Neutrophil (primary cell): ENCODE data around the gene UBE2L6.

ENCODE experiments used
- H3K27ac ChIP-seq: fragments of 200-600 bp; sonication (generic); 2 replicates; pipeline ENCODE4 v1.5.1; 2016; ENCODE audit warnings: mild to moderate bottlenecking, moderate library complexity
- H3K27me3 ChIP-seq: fragments of 200-600 bp; sonication (generic); 2 replicates; pipeline ENCODE4 v1.6.0; 2016; ENCODE audit warnings: mild to moderate bottlenecking
- H3K36me3 ChIP-seq: fragments of 200-600 bp; sonication (generic); 2 replicates; pipeline ENCODE4 v1.5.1; 2017
- H3K4me1 ChIP-seq, 2 experiments: fragments of 200-600 bp in 1 of 2; sonication (generic) in 1 of 2; 1 replicate in 1 of 2; 2 replicates in 1 of 2; pipeline versions ENCODE4 v1.5.1 to v1.6.1; 2013 to 2016; ENCODE audit warnings: low read depth in 1 of 2, low read length in 1 of 2, mild to moderate bottlenecking in 1 of 2, moderate library complexity in 1 of 2; ENCODE audit not compliant: control insufficient read depth in 1 of 2, insufficient read depth in 1 of 2
- H3K4me3 ChIP-seq, 2 experiments: fragments of 200-600 bp in 1 of 2; sonication (generic) in 1 of 2; 1 replicate in 1 of 2; 2 replicates in 1 of 2; pipeline ENCODE4 v1.5.1; 2013 to 2016; ENCODE audit warnings: low read depth in 1 of 2, low read length in 1 of 2, mild to moderate bottlenecking in 1 of 2, moderate library complexity in 1 of 2
- H3K9me3 ChIP-seq: fragments of 200-600 bp; sonication (generic); 2 replicates; pipeline ENCODE4 v1.5.1; 2016
- CTCF ChIP-seq: fragments of 200-600 bp; sonication (generic); IDR thresholded peaks from 2 replicates; pipeline ENCODE4 v1.5.1; 2016; ENCODE audit warnings: antibody characterized with exemption

The UBE2L6 gene

GRCh38 chr11:57515332-57516060, 52.0 kb downstream of the UBE2L6 start, which contains the start of gene SLC43A1:
TSS of gene SLC43A1 (minus strand) at chr11:57515702. CDS start at chr11:57514111, 1,591 bp downstream.
- Histone ChIP-seq H3K27me3 (peaks cover 17% of the 10 kb centered on the region), H3K27ac (no peak within 1 kb of the TSS), H3K9me3 (no peaks in the 10 kb centered on the region), H3K36me3 (no peaks in the 10 kb centered on the region), H3K4me3 (peak within 1 kb of the TSS; percentile 61 to 69), H3K4me1 (peaks cover 24 to 25% of the 10 kb centered on the region in 2 experiments)
- no peak for TF ChIP-seq CTCF

- H3K36me3 ChIP-seq: no peaks in the 10 kb centered on the region
- no peak for TF ChIP-seq CTCF
- no peaks in the 10 kb centered on the region for H3K9me3 ChIP-seq
- peak overlapping the region; percentile 61 to 69 for H3K4me3 ChIP-seq
- peaks cover 17% of the 10 kb centered on the region for H3K27me3 ChIP-seq
- H3K27ac ChIP-seq: no peak overlapping the region
- H3K4me1 ChIP-seq: peaks cover 24 to 25% of the 10 kb centered on the region in 2 experiments
These were observed 52.7 kb downstream of the UBE2L6 start for GRCh38 chr11:57514538-57515331.

- H3K27me3 ChIP-seq: peaks cover 17% of the 10 kb centered on the region
- H3K4me3 ChIP-seq: peak overlapping the region; percentile 61 to 69
- no peak overlapping the region for H3K27ac ChIP-seq
- no peaks in the 10 kb centered on the region for H3K9me3 ChIP-seq
- no peak for TF ChIP-seq CTCF
- H3K36me3 ChIP-seq: no peaks in the 10 kb centered on the region
- H3K4me1 ChIP-seq: peaks cover 24 to 25% of the 10 kb centered on the region in 2 experiments
These were observed 53.4 kb downstream of the UBE2L6 start for GRCh38 chr11:57513911-57514537.

- no peak overlapping the region for H3K4me3 ChIP-seq
These were observed 54.0 kb downstream of the UBE2L6 start for GRCh38 chr11:57513452-57513795.

More at GRCh38 chr11:57513452-57513795, 54.0 kb downstream of the UBE2L6 start:
- no peak for TF ChIP-seq CTCF
- no peaks in the 10 kb centered on the region for H3K9me3 ChIP-seq
- no peaks in the 10 kb centered on the region for H3K36me3 ChIP-seq
- peaks cover 24 to 25% of the 10 kb centered on the region in 2 experiments for H3K4me1 ChIP-seq
- peaks cover 17% of the 10 kb centered on the region for H3K27me3 ChIP-seq
- H3K27ac ChIP-seq: no peak overlapping the region
